Amygdala (tissue), 56 donors: ENCODE results near the gene NARF.

Source experiments
- DNase-seq, 56 donors: peaks; one replicate each; lab custom pipeline; 2025; lab: John Stamatoyannopoulos, UW

NARF gene

GRCh38 chr17:82465023-82465603 lies 6.6 kb downstream of the NARF start:
- DNase-seq, result no peak

DNA sequence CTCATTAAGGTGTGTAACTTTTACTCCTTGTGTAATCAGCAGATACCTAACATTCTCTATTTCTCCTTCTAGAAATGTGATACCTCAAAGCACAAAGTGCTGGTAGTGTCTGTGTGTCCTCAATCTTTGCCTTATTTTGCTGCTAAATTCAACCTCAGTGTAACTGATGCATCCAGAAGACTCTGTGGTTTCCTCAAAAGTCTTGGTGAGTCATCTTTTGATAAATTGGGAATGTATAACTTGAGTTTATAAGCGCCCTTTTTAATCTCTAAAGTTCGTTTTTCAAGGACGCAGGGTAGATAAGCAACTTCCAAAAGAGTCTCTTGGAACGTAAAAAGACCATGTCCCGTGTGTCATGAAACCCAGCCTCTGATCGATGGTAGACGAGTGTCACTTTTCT lies 10.2 kb downstream of the NARF start:
- DNase-seq, result no peak

DNA sequence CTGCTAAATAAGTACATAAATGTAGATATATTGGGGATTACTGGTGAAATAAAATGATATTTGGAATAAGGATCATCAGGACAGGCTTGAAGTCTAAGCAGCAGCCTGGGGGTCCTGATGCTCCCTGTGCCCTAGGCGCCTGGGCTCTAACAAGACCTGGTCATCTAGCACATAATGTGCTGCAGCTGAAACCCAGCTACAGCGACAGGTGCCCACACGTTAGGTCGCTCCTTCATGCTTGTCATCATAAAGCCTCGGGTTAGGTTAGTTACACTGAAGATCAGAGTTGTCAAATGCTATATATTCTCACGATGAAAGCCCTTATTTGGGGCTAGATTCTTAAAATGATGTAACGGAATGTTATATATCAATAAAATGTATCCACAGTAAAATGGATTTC lies 11.5 kb downstream of the NARF start:
- no peak for DNase-seq

DNA sequence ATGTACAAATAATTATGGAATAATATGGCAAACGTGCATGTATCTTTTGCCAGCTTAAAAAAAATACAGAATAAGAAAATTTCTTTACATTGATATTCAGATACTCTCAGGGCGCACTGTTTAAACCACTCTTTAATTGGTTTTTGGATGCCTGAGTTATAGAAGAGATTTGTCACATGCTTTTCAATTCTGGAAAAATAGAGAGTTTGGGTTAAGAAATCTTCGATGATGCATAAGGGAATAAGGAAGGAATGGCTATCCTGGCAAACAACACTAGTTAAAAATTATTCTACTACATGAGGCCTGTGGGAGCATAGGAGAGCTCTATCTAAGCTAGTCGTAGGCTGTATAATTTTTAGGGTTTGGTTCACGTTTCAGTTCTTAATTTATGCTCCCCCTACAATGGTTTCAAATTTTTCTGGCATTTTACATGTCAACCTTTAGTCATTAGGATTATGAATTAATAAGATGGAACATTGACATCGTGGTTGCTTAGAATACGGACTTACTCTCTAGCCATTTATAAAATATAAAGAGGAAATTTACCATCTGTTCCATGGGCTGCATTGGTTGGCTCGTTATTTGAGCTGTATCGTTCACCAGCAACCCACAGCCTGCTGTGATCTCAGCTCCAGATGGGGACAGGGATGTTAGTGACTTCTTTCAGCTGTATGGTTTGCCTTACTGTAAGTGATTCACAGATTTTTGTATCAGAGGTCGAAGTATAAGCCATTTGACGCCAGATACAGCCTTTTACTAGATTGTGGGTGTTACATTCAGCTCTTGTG lies 15.9 kb downstream of the NARF start:
- DNase-seq, result no peak

- DNase-seq, result no peak
Observed at GRCh38 chr17:82475458-82475857, 16.9 kb downstream of the NARF start.

- no peak for DNase-seq
Observed at GRCh38 chr17:82477934-82478333, 19.4 kb downstream of the NARF start.

DNA sequence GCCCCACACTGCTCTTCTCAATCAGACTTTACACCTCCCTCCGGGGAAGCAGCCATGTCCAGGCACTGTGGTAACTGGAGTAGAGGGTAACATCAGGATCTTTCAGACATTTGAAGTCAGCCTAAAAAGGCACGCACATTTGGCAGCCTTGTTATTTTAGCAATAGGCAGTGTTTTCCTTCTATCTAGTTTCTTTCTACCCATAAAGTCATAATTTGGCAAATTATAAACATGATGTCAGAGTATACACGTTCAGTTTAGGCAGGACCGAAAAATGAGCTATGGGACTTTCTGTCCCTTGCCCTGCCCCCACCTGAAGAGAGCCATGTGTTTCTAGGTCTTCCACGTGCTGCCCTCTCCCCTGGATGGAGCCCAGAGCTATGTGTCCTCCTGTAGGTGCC lies 21.1 kb downstream of the NARF start:
- no peak for DNase-seq

- no peak for DNase-seq
Observed at GRCh38 chr17:82480318-82480717, 21.8 kb downstream of the NARF start.

- no peak for DNase-seq
Observed at GRCh38 chr17:82483204-82483660, 24.7 kb downstream of the NARF start.

- DNase-seq, result no peak
Observed at GRCh38 chr17:82483836-82484235, 25.3 kb downstream of the NARF start.

DNA sequence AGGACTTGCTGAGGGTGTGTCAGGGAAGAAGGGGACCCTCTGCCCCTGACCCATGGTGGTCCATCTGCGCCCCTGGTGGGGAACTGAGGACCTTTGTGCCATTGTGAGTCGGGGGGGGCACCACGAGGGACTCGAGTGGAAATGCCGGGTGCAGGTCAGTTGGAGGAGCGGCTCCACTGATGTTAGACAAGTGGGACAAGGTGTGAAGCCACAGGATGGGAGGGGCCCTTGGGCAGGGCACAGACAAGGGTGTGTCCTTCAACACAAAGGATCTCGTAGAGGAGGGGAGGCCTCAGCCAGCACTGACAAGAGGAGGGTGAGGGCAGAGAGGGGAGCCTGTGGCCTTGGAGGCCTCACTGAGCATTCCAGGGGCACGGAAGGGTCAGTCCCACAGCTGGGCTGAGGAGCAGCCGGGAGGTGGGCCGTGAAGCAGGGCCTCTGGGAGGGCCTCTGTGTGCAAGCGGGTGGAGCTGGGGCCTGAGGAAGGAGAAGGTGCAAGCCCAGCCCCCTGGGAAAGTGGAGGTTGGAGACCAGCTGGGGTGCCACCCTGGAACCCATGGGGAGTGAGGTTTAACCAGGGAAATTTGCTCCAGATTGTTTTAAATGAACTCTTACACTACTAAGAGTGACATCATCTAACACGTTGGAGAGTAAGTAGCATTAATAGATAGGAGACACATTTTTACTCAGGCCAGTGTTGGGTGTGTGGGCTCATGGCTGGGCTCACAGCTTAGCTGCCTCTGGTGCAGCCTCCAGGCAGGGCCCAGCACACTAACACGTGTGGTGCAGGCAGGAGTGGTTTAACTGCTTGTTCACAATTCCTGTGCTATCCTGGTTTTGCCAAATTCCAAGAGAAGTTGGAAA lies 27.9 kb downstream of the NARF start:
- DNase-seq, result no peak

GRCh38 chr17:82487910-82488309 lies 29.4 kb downstream of the NARF start:
- DNase-seq, result peak in 5 of 56 donors; percentile 9 to 38 (median 15)

DNA sequence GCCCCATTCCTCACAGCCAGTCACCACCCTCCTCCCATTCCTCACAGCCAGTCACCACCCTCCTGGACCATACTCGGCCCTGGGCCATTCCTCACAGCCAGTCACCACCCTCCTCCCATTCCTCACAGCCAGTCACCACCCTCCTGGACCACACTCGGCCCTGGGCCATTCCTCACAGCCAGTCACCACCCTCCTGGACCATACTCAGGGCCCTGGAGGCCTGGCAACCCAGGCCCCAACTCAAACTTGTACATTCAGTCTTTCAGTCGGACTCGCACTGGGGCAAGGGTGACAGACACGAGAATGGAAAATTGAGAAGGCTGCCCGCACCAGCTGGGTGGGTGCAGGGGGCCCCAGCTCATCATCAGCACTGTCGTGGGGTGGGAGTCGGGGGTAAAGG lies 30.6 kb downstream of the NARF start:
- peak in 41 of 56 donors; percentile 6 to 86 (median 45) for DNase-seq

DNA sequence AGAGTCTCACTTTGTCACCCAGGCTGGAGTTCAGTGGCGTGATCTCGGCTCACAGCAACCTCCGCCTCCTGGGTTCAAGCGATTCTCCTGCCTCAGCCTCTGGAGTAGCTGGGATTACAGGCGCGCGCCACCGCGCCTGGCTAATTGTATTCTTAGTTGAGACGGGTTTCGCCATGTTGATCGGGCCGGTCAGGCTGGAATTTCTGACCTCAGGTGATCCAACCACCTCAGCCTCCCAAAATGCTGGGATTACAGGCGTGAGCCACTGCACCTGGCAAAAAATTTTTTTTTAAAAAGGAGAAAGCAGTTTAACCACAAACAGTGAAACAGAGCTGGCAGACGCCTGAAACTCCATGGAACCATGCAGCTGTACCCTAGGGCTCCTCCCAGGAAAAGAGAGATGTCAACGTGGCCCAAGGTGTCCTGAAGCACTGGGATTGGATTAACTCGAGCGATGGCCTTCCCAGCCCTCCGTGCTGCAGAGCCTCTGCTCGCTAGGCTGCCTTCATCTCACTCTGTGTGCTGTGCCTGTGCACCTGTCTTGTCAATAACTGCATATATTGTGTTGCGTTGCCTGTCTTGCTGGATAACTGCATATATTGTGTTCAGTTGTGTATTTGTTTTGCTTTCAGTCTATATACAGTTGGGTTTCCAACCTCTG lies 31.4 kb downstream of the NARF start:
- no peak for DNase-seq

- DNase-seq, result no peak
Observed at GRCh38 chr17:82490512-82491195, 32.1 kb downstream of the NARF start.

- no peak for DNase-seq
Observed at GRCh38 chr17:82491196-82491530, 32.6 kb downstream of the NARF start.

DNA sequence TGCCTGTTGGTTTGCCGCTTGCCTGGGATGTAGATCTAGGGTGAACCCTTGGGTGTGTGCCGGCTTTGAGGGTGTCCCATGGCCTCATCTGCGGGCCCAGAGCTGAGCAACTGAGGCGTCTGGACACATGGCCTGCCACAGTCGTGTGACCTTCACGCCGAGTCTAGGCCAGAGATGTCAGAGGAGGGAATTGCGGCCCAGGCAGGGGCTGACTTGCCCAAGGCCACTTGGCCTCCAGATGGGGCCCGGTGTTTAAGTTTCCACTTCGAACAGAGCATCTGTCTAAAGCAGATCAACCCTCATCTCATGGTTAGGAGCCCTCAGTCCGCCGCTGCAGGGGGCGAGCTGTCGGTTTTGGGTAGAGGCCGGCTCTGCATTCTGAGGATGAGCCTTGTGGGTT lies 33.0 kb downstream of the NARF start:
- DNase-seq, result no peak

GRCh38 chr17:82492643-82493225 lies 34.2 kb downstream of the NARF start:
- no peak for DNase-seq

DNA sequence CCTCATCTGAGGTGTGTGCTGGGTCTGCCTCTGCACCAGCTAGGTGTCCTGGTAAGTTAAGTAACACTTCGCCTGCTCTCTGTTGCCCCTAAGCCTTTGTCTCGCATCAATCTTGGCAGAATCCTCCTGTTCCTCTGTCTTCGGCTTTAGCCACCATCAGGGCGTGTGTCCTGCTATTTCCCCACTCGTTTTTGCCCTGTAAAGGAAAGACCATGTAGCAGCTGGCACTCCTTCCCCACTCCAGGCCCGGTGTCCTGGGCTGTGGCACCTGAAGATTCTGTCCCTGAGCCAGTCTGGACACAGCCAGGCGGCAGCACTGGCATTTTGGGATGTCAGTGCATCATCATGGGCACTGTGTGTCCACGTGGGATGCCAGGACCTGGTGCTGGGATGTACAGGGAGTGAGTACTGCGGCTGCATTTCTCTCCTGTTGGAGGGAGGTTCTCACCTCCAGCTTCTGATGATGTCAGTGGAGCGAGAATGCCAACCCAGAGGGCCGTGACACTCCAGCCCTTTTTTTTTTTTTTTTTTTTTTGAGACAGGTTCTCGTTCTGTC lies 34.8 kb downstream of the NARF start:
- DNase-seq, result no peak
